Ramos (cell line): ENCODE data around the gene NAXD.

Source experiments
- in situ Hi-C: fragments of 300-500 bp; cut with MboI; formaldehyde crosslinking; loops from one replicate; pipeline ENCODE4 v1.14.3; 2022; ENCODE audit warnings: low sequenced_read_pairs; ENCODE audit not compliant: unreplicated experiment

Gene NAXD

DNA sequence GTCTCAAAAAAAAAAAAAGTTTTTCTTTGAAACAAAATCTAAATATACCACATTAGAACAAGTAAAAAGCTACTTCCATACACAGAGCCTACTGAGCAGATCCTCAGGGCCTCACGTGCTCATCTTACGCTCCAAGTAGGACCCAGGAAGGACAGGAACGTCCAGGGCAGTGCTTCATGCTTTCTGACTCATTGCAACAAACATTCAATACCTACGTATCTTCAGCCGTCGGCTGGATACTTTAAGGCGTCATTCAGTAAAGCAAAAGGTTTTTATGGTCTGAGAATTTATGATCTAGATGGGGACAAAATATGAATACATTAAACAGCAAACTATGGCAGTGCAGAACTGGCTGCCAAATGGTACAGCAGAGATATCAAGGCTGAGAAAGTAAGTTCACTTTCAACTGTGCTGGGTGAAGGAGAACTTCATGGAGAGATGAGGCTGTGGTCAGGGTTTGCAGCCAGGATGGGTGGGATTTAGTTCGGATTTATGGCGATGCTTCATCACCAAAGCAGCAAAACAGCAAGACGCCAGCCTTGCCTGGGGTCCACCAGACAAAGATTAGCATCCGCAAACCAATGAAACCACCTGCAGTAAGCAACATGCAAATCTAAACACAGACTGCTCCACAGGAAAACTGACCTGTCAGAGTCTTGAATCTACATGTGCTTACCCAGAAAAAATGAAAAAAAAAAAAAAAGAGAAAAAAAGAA is 70.1 kb downstream of the NAXD start:
- in situ Hi-C loops: no loop called here

DNA sequence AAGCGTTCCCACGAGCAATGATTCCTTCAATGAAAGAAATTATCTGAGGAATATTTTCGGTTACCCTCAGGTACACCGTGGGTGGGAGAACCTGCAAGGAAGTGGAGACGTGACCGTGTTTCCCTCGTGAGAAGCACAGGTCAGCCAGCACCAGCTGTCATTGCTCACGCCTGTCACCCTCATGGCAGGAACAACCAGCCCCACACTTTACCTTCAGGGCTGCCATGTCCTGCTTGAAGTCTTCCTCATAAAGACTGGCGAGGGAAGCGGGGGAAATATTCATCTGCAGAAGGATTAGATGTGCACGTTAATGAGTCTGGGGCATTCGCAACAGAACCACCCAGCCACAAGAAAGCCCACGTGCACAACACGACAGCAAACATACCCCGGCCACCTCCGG is 72.4 kb downstream of the NAXD start:
- in situ Hi-C loops: no loop called here

DNA sequence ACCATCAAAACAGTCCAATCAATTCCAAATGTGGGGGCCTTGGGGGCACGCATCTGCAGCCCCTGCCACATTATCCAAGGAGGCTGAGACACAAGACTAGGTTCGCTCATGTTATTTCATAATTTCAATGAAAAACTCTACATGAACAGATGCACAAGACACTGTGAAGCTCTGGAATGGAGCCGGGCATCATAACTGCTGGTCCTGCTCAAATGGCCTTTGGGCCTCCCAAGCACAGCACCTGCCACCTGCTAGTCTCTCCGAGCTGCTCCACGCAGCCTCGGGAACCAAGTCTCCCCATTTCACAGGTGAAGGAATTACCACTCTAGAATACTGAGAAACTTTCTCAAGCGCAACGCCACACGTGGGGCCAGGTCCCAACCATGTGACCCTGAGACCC is 73.7 kb downstream of the NAXD start:
- in situ Hi-C loops: no loop called here
